Skeletal muscle tissue (tissue), 1 donor: ENCODE measurements around the gene NGDN. TPM values are rescaled to one million over a fixed set of nuclear protein-coding genes. Genes with fewer than 3 reads are reported as not detected.

Experiments used
- total RNA-seq: library from RNA; depleted of rRNA; stranded (reverse); fragments of >200 nt; gene quantifications from one replicate; pipeline ENCODE4 v1.2.3, GENCODE V29; 2014

Gene NGDN
- total RNA-seq, 1 donor from 2014 or later: 32.4 TPM

Other genes starting within 250 kb of the NGDN start
- not detected for gene RNF212B, start 231.8 kb upstream of the NGDN start, total RNA-seq
- 5.7 TPM for gene HOMEZ, start 183.6 kb upstream of the NGDN start, total RNA-seq
- 2.6 TPM for gene PPP1R3E, start 166.8 kb upstream of the NGDN start, total RNA-seq
- gene BCL2L2, start 162.9 kb upstream of the NGDN start, total RNA-seq: 11.0 TPM
- gene PABPN1, start 148.2 kb upstream of the NGDN start, total RNA-seq: 40.7 TPM
- 12.5 TPM for gene SLC22A17, start 116.8 kb upstream of the NGDN start, total RNA-seq
- gene EFS, start 104.5 kb upstream of the NGDN start, total RNA-seq: 17.2 TPM
- not detected for gene IL25, start 96.9 kb upstream of the NGDN start, total RNA-seq
- 2.1 TPM for gene CMTM5, start 92.7 kb upstream of the NGDN start, total RNA-seq
- gene MYH6, start 61.4 kb upstream of the NGDN start, total RNA-seq: 2.1 TPM
- 426 TPM for gene MYH7, start 34.0 kb upstream of the NGDN start, total RNA-seq
- not detected for gene ZFHX2, start 82.1 kb downstream of the NGDN start, total RNA-seq
- 7.8 TPM for gene THTPA, start 86.6 kb downstream of the NGDN start, total RNA-seq
- gene AP1G2, start 98.1 kb downstream of the NGDN start, total RNA-seq: 8.4 TPM
- 1.0 TPM for gene JPH4, start 109.1 kb downstream of the NGDN start, total RNA-seq
- not detected for gene DHRS2, start 166.7 kb downstream of the NGDN start, total RNA-seq